Measurements from ENCODE around the gene SMAD3. TPM values are rescaled to one million over a fixed set of nuclear protein-coding genes. Genes with fewer than 3 reads are reported as not detected.

Gene SMAD3
- total and polyA plus RNA-seq, 2 of the 8 experiments (the other 6 are each of a cell fraction or from before 2014, with no cell fraction given) = 10.1 to 12.4 TPM

GRCh38 chr15:67097424-67097823 is 32.0 kb downstream of the SMAD3 start:
- peaks cover 0 to 9% (median 2%) of the 10 kb centered on the region in 4 experiments; a peak in 5 of 7 replicates for H3K4me1 ChIP-seq (replicated peaks in 1 of 4; ENCODE audit: control insufficient read depth in 3 of 4, insufficient read depth in 4 of 4, low read length in 3 of 4)
- H3K14ac ChIP-seq (ENCODE audit: insufficient read length) = no peak overlapping the region
- H3K23me2 ChIP-seq (ENCODE audit: low read depth, low read length) = no peaks in the 10 kb centered on the region
- H3K36me3 ChIP-seq (ENCODE audit: control insufficient read depth in 2 of 4, insufficient read depth in 4 of 4, low read length in 3 of 4) = no peaks in the 10 kb centered on the region
- peaks cover 0 to 22% of the 10 kb centered on the region in 2 experiments; a peak in 1 of 4 replicates for H3K79me2 ChIP-seq (ENCODE audit: control insufficient read depth in 1 of 2, insufficient read depth in 2 of 2, low read length in 2 of 2)
- no peak overlapping the region for H2AK5ac ChIP-seq (ENCODE audit: low read depth, low read length)
- no peak overlapping the region for H3K9ac ChIP-seq (replicated peaks in 1 of 4; ENCODE audit: extremely low read depth in 1 of 4, low read depth in 3 of 4, low read length in 3 of 4)
- H3K79me1 ChIP-seq (ENCODE audit: low read depth, low read length) = peaks cover 10% of the 10 kb centered on the region
- no peak overlapping the region for H2AFZ ChIP-seq (ENCODE audit: low read length)
- no peak overlapping the region for H2BK20ac ChIP-seq (ENCODE audit: low read length)
- no peak overlapping the region for H2BK15ac ChIP-seq (ENCODE audit: low read length)
- H2BK120ac ChIP-seq (replicated peaks; ENCODE audit: low read depth, low read length) = no peak overlapping the region
- H2BK5ac ChIP-seq (ENCODE audit: low read depth, low read length) = no peak overlapping the region
- H3K18ac ChIP-seq (ENCODE audit: extremely low read depth, low read length) = no peak overlapping the region
- H3K9me3 ChIP-seq (ENCODE audit: insufficient read depth in 2 of 2, low read depth in 1 of 2, low read length in 1 of 2) = no peaks in the 10 kb centered on the region
- ChIA-PET POLR2A (ENCODE audit: partially characterized antibody) (no interaction called here), CTCF (ENCODE audit: partially characterized antibody) (no interaction called here)
- no peaks in the 10 kb centered on the region for H3K27me3 ChIP-seq (replicated peaks in 1 of 4; ENCODE audit: control insufficient read depth in 3 of 4, extremely low read depth in 1 of 4, insufficient read depth in 3 of 4, low read length in 3 of 4)
- no peak overlapping the region for H2BK12ac ChIP-seq (ENCODE audit: low read depth, low read length)
- TF ChIP-seq ATF2 (IDR thresholded peaks at IDR 0.05; ENCODE audit: low read length) (no peak), CBX5 (IDR thresholded peaks at IDR 0.05; ENCODE audit: low read depth, low read length) (no peak), CEBPB (IDR thresholded peaks at IDR 0.05; ENCODE audit: low read depth, low read length) (no peak), FOSL1 (IDR thresholded peaks at IDR 0.05; ENCODE audit: insufficient read depth, low read depth, low read length) (no peak), SP2 (IDR thresholded peaks at IDR 0.05; ENCODE audit: low read length) (no peak), TAF1 (IDR thresholded peaks at IDR 0.05; ENCODE audit: low read depth, low read length) (no peak), RNF2 (IDR thresholded peaks at IDR 0.05; ENCODE audit: borderline replicate concordance, low read depth, low read length, missing control alignments, poor library complexity, severe bottlenecking) (no peak)
- no peak for DNase-seq (ENCODE audit: low read depth in 1 of 2, low spot score in 2 of 2)
- no peak overlapping the region for H4K8ac ChIP-seq (ENCODE audit: extremely low read depth, insufficient read depth, low read length)
- H4K5ac ChIP-seq (ENCODE audit: insufficient read length, low read depth, low read length) = no peak overlapping the region
- no peak overlapping the region for H3K4ac ChIP-seq (replicated peaks; ENCODE audit: insufficient read length, low read depth, low read length)
- no peak for FAIRE-seq
- 97% methylated on average over 4 of the region's 4 CpGs; no CpG with 5 or more reads in 1 of the 2 experiments for WGBS, 2 experiments (ENCODE audit: extremely low coverage in 1 of 2, insufficient coverage in 1 of 2, insufficient read length in 1 of 2, insufficient replicate concordance in 2 of 2, low coverage in 1 of 2, low lambda C conversion rate in 2 of 2, missing lambda C conversion rate in 1 of 2)
- no peak overlapping the region for H3K27ac ChIP-seq (ENCODE audit: low read depth, low read length)
- no peak overlapping the region for H3K56ac ChIP-seq (replicated peaks; ENCODE audit: insufficient read length, low read depth, low read length)
- H3K23ac ChIP-seq (ENCODE audit: insufficient read length) = no peak overlapping the region
- H4K20me1 ChIP-seq (replicated peaks in 1 of 2; ENCODE audit: control insufficient read depth in 1 of 2, insufficient read depth in 2 of 2, low read length in 2 of 2) = no peaks in the 10 kb centered on the region
- no peak overlapping the region for H3K4me2 ChIP-seq (ENCODE audit: insufficient read depth in 1 of 2, low read depth in 2 of 2, low read length in 2 of 2)
- H4K91ac ChIP-seq (replicated peaks; ENCODE audit: insufficient read length, low read length) = no peak overlapping the region
- H3K4me3 ChIP-seq (ENCODE audit: extremely low read depth in 1 of 4, insufficient read depth in 2 of 4, low read depth in 3 of 4, low read length in 4 of 4) = no peak overlapping the region

All from H1 (cell line).